Right ventricle myocardium superior (tissue), 1 donor: Measurements from ENCODE around the gene DECR2. TPM values are rescaled to one million over a fixed set of nuclear protein-coding genes. Genes with fewer than 3 reads are reported as not detected.
A peak's percentile ranks its signal among the peaks of the same experiment; 100 is the strongest.
"Not testable (repeated sequence)": the region's sequence is repeated elsewhere in the genome, so short reads cannot be mapped to it uniquely, and the experiment has no call there.

Source experiments
- ATAC-seq: fragments of 200-7000 bp; cut with Tn5 transposase; one replicate; pipeline ENCODE4 v1.9.1; 2020; ENCODE audit warnings: mild to moderate bottlenecking; ENCODE audit not compliant: poor library complexity
- DNase-seq: peaks from one replicate; pipeline ENCODE4 v3.0.0-alpha.2; 2020
- intact Hi-C: fragments of 100-400 bp; cut with DNase I; formaldehyde crosslinking; loops from one replicate; pipeline ENCODE4 v1.11.2; 2022
- total RNA-seq: library from RNA; stranded (reverse); fragmentation: NEBNext Ultra II Directional; extraction: Animal tissue kit (Norgen Biotek cat#: 25700); gene quantifications from one replicate; pipeline ENCODE4 v1.2.1, GENCODE V29; 2021
- donor health status: DM: no; HTN: yes; CAD: no; lungs with severe emphysema.

The DECR2 gene
- total RNA-seq, 1 donor from 2014 or later = 9.1 TPM

- no peak for DNase-seq
- ATAC-seq = no peak
- intact Hi-C loops = no loop called here
These were observed 25.5 kb upstream of the DECR2 start for GRCh38 chr16:375927-376816.

DNA sequence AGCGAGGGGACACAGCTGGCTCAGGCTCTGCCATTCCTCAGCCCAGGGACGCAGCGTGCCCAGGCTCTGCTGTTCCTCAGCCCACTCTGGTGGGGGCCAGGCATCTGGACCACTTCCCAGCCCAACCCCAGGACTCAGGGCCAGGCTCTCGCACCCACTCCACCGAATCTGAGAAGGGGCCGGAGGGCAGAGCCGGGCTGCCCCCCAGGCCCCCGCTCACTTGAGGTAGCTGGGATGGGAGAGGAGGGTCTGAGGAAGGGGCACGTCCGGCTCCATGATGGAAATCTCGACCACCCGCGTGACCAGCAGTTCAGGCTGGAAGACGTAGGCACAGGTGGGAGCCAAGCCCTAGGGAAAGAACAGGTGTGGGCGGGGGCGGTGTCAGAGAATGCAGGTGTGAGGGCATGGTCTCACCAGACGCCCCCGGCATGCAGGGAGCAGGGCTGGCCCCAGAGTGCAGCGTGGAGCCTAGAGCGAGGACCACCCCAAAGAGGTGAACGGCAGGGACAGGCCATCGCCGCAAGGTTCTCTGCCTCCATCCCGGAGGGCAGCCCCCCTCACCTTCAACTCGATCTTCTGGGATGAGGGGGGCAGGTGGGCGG is 24.8 kb upstream of the DECR2 start:
- no peak for ATAC-seq
- intact Hi-C loops = no loop called here
- no peak for DNase-seq

- intact Hi-C loops = no loop called here
- DNase-seq (no peak), ATAC-seq (no peak)
These were observed 24.2 kb upstream of the DECR2 start for GRCh38 chr16:377419-377951.

GRCh38 chr16:378113-378820 is 23.4 kb upstream of the DECR2 start:
- DNase-seq, intact Hi-C loops, ATAC-seq: not testable (repeated sequence)

- intact Hi-C loops = no loop called here
- no peak for DNase-seq
- no peak for ATAC-seq
These were observed 22.9 kb upstream of the DECR2 start for GRCh38 chr16:378821-379182.

- ATAC-seq (no peak), DNase-seq (no peak)
- intact Hi-C loops = no loop called here
These were observed 22.3 kb upstream of the DECR2 start for GRCh38 chr16:379183-379960.

DNA sequence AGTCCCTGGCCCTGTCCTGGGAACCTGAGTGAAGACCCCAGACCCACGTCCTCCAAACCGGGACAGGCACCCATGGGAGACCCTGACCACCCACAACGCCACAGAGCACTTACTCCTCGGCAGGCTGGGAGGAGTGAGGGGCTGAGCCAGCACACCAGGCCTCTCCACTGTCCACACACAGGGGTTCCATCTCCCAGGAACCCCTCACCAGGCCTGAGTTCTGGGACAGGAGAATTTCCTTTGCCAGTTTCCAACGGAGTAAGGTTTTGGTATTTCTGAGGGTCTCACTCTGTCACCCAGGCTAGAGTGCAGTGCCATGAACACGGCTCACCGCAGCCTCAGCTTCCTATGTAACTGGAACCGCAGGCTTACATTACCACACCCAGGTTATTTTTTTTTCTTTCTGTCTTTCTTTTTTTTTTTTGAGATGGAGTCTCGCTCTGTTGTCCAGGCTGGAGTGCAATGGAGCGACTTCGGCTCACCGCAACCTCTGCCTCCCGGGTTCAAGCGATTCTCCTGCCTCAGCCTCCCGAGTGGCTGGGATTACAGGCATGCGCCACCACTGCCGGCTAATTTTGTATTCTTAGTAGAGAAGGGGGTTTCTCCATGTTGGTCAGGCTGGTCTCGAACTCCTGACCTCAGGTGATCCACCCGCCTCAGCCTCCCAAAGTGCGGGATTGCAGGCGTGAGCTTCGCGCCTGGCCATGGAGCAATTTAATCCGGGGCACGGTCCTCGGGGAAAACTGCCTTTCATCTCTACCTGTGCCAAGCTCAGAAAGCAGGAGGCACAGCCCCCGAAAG is 21.5 kb upstream of the DECR2 start:
- DNase-seq (no peak), ATAC-seq (no peak)
- intact Hi-C loops = no loop called here

DNA sequence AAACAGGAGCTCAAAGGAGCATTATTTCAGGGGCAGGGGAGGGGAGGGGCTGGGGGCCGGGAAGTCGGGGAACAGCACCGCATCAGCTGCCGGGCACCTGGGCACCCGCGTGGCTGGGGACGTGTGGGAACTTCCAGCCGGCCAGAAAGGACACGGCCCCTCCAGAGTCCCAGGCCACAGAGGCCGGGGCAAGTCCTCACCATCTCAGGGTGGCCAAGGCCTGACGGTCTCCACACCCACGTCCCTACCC is 21.0 kb upstream of the DECR2 start:
- intact Hi-C loops = no loop called here
- ATAC-seq (peak; percentile 11), DNase-seq (no peak)

DNA sequence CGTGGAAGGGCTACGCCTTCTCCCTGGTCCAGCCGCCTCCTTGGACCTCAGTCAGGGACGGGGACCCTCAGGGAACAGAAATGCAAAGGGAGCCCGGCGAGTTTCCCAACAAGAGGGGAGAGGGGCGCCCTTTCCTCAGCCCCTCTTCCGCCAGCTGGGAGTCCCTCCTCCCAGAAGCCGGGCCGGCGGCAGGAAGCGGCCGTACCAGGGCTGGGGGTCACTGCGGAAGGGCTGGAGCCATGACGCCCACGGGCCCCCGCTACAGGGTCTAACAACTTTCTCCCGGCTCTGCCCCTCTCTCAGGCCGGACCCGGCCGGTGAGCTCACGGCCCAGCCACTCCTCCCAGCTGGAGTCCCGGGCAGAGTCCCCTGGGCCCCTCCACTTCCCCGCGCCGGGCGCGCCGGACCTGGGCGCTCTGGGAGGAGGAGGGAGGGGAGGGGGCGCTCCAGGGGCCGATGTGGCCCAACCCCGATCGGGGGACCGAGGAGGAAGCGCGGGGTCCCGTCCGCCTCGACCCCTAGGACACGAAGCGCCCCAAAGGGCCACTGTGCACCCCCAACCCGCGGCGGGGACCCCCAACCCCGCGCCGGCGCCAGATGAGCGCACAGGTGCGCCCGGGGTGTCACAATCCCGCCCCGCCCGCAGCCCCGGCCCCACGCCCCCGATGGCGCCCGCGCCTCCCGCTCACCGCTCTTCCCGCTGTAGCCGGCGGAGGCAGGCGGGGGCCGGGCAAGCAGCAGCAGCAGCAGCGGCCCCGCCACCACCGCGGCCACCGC is 20.5 kb upstream of the DECR2 start:
- ATAC-seq = peak; percentile 42
- no peak for DNase-seq

GRCh38 chr16:381789-382717 is 19.6 kb upstream of the DECR2 start, which contains the start of gene PGAP6:
Gene PGAP6, minus strand, starts transcription at chr16:381978. Its CDS starts 157 bp downstream, at chr16:381821.
- intact Hi-C loops = no loop called here
- DNase-seq (peak; percentile 75), ATAC-seq (peak; percentile 73)

More for the DNA sequence above, 20.5 kb upstream of the DECR2 start:
- intact Hi-C loops = no loop called here

- peak; percentile 45 for DNase-seq
- no peak for ATAC-seq
- intact Hi-C loops = no loop called here
These were observed 18.2 kb upstream of the DECR2 start for GRCh38 chr16:383326-384051.

- ATAC-seq (no peak), DNase-seq (no peak)
- intact Hi-C loops = no loop called here
These were observed 15.0 kb upstream of the DECR2 start for GRCh38 chr16:386641-387156.

DNA sequence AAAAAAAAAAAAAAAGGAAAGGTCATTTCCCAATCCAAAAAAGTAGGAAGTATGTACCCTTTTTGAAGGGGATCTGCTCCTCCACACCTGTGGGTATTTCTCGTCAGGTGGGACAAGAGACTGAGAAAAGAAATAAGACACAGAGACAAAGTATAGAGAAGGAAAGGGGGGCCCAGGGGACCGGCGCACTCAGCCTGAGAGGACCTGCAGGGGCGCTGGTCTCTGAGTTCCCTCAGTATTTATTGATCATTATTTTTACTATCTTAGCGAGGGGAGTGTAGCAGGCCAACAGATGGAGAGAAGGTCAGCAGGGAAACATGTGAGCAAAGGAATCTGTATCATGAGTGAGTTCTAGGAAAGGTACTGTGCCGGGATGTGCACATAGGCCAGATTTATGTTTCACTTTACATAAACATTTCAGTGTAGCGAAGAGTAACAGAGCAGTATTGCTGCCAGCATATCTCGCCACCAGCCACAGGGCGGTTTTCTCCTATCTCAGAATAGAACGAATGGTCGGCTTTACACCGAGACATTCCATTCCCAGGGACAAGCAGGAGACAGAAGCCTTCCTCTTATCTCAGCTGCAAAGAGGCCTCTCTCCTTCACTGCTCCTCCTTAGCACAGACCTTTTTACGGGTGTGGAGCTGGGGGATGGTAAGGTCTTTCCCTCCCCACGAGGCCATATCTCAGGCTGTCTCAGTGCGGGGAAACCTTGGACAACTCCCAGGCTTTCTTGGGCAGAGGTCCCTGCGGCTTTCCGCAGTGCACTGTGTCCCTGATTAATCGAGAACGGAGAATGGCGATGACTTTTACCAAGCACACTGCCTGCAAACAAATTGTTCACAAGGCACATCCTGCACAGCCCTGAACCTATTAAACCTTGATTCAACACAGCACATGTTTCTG is 13.7 kb upstream of the DECR2 start:
- peak; percentile 43 for ATAC-seq

DNA sequence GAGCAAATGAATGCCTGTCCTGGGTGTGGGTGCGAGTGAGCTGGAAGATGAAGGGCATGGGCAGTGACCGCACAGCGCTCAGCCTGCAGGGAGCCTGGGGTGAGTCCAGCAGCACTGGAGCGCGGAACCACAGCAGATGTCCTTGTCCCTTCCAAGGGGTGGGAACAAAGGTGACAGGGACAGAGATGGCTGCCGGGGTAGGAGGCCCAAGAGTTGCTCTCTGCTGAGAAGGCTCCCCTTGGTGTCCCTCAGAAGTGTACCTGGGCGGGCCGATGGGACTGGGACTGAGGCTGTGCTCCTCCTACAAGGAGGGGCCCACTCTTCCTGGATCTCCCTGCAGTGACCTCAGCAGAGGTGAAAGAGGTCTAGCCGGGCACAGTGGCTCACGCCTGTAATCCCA is 12.3 kb upstream of the DECR2 start:
- intact Hi-C loops = no loop called here
- ATAC-seq (peak; percentile 34), DNase-seq (peak; percentile 38)

More for the DNA sequence above, 13.7 kb upstream of the DECR2 start:
- DNase-seq = peak; percentile 64
- intact Hi-C loops = not testable (repeated sequence)
